ENCODE results near the gene TMEM123. TPM values are rescaled to one million over a fixed set of nuclear protein-coding genes. Genes with fewer than 3 reads are reported as not detected.

The TMEM123 gene
- total and polyA plus RNA-seq, 10 of the 15 experiments (the other 5 are each of a cell fraction or from before 2014, with no cell fraction given): 35.1 to 667 (median 123) TPM

- ChIA-PET POLR2A (interaction anchor here (1.1 to 2.3 kb wide), 3 partner anchors 10 to 196 kb away, joined by 3 to 5 read pairs (median 4); no protein-coding TSS in a partner anchor), CTCF (interaction anchor here (0.6 to 4.2 kb wide), 8 partner anchors 12 to 405 kb away, joined by 3 to 49 read pairs (median 20); no protein-coding TSS in a partner anchor), RAD21 (ENCODE audit: unreplicated experiment) (interaction anchor here (1.3 to 10.4 kb wide), 8 partner anchors 12 to 319 kb away, joined by 3 to 308 read pairs (median 5); no protein-coding TSS in a partner anchor), SMC1A (ENCODE audit: uncharacterized antibody, unreplicated experiment) (interaction anchor here (0.6 to 4.0 kb wide), 10 partner anchors 12 to 287 kb away, joined by 3 to 51 read pairs (median 9); no protein-coding TSS in a partner anchor)
- peak overlapping the region; percentile 77 for H3K4me3 ChIP-seq
- TSS peak; percentile 65 for BruUV-seq (replicated peaks)
- peak overlapping the region; percentile 96 for H3K27ac ChIP-seq (ENCODE audit: control insufficient read depth, insufficient read depth)
- in situ Hi-C loops (cut with MboI) (no loop called here), intact Hi-C loops (cut with micrococcal nuclease; ENCODE audit: unreplicated experiment) (loop anchor here (1.0 to 2.0 kb wide), 3 partner anchors 30 to 148 kb away; partner anchors contain the start of gene BIRC3)
- TF ChIP-seq GABPA (IDR thresholded peaks at IDR 0.05; ENCODE audit: low read depth): 0 out of 2 replicates have a peak, but pooled peaks have one; percentile 10
- peak; percentile 59 for TF ChIP-seq PKNOX1 (IDR thresholded peaks at IDR 0.05)
- no peak for TF ChIP-seq NFYA (IDR thresholded peaks at IDR 0.05; ENCODE audit: borderline replicate concordance, low read depth, low read length)
- 0 out of 2 replicates have a peak, but pooled peaks have one; percentile 24 for TF ChIP-seq SIN3A (IDR thresholded peaks at IDR 0.05; ENCODE audit: low read depth, low read length)
- TF ChIP-seq NR2C1 (IDR thresholded peaks at IDR 0.05): no peak
- TF ChIP-seq PAX8 (IDR thresholded peaks at IDR 0.05): 0 out of 2 replicates have a peak, but pooled peaks have one; percentile 52
- no peak for TF ChIP-seq LARP7 (IDR thresholded peaks at IDR 0.05)
- no peak for TF ChIP-seq POU2F2 (IDR thresholded peaks at IDR 0.05; ENCODE audit: borderline replicate concordance, low read depth, low read length)
- 0 out of 2 replicates have a peak, but pooled peaks have one; percentile 63 for TF ChIP-seq WRNIP1 (IDR thresholded peaks at IDR 0.05; ENCODE audit: borderline replicate concordance, low read depth, low read length)
- TF ChIP-seq EGR1 (IDR thresholded peaks at IDR 0.05; ENCODE audit: borderline replicate concordance in 1 of 2, low read depth in 2 of 2, low read length in 2 of 2): no peak
- peak; percentile 25; the same call in 1 of the 2 replicates for TF ChIP-seq RUNX3 (IDR thresholded peaks at IDR 0.05; ENCODE audit: low read length)
- TF ChIP-seq POLR2AphosphoS5 (IDR thresholded peaks at IDR 0.05; ENCODE audit: low read length): peak; percentile 22; the same call in 1 of the 2 replicates
- peak; percentile 33; the same call in 1 of the 2 replicates for TF ChIP-seq MLLT1 (IDR thresholded peaks at IDR 0.05)
- TF ChIP-seq SKIL (IDR thresholded peaks at IDR 0.05; ENCODE audit: low read depth, poor library complexity, severe bottlenecking): peak; percentile 22
- H4K20me1 ChIP-seq (ENCODE audit: control insufficient read depth, insufficient read depth): no peaks in the 10 kb centered on the region
- DNase-seq (ENCODE audit: low read depth, low spot score): no peak
- FAIRE-seq: peak; percentile 13
- H3K27me3 ChIP-seq (replicated peaks in 1 of 2; ENCODE audit: control insufficient read depth in 2 of 2, insufficient read depth in 2 of 2, low read length in 1 of 2): no peaks in the 10 kb centered on the region
- peak overlapping the region; percentile 92 for H3K4me2 ChIP-seq (ENCODE audit: control insufficient read depth, insufficient read depth)
- no peaks in the 10 kb centered on the region; the same call in 1 of the 3 replicates for H3K9me3 ChIP-seq (replicated peaks; ENCODE audit: control insufficient read depth, insufficient read depth, low read length)
- WGBS (ENCODE audit: insufficient coverage, insufficient replicate concordance, low lambda C conversion rate, missing lambda C conversion rate): 2% methylated on average over 33 of the region's 33 CpGs
- peak; percentile 45 for ATAC-seq
- H3K4me1 ChIP-seq (ENCODE audit: control insufficient read depth, insufficient read depth, low read length): no peaks in the 10 kb centered on the region
- H3K36me3 ChIP-seq (ENCODE audit: control insufficient read depth in 2 of 2, insufficient read depth in 2 of 2, low read length in 1 of 2): no peaks in the 10 kb centered on the region
- peak overlapping the region; percentile 96 for H3K9ac ChIP-seq (ENCODE audit: control insufficient read depth, insufficient read depth, low read length)
- H3K79me2 ChIP-seq (ENCODE audit: control insufficient read depth, insufficient read depth, low read length): peaks cover 36% of the 10 kb centered on the region
- peak overlapping the region; percentile 95 for H2AFZ ChIP-seq (ENCODE audit: control insufficient read depth, low read depth, low read length)
Measured at GRCh38 chr11:102347462-102348370, 104.8 kb downstream of the TMEM123 start.

All from GM12878 (cell line).